Right renal cortex interstitium (tissue), 3 donors: Measurements from ENCODE around the gene RBBP8NL. TPM values are rescaled to one million over a fixed set of nuclear protein-coding genes. Genes with fewer than 3 reads are reported as not detected.
"Not testable (repeated sequence)": the region's sequence is repeated elsewhere in the genome, so short reads cannot be mapped to it uniquely, and the experiment has no call there.

Source experiments
- DNase-seq, 3 donors: peaks; one replicate each; pipeline ENCODE4 v3.0.0-alpha.2; 2013; ENCODE audit warnings: low read depth in 3 of 3, low spot score in 2 of 3
- polyA plus RNA-seq, 3 donors: library from polyadenylated mRNA; unstranded; fragments of 120-200 nt; gene quantifications; one replicate each; pipeline ENCODE4 v1.2.1, GENCODE V29; 2013; ENCODE audit not compliant: insufficient read length in 3 of 3

Gene RBBP8NL
- polyA plus RNA-seq, 3 donors, result 0.87 to 1.5 (median 1.4) TPM

- no peak for DNase-seq
These were observed 19.1 kb upstream of the RBBP8NL start for GRCh38 chr20:62446481-62446880.

- DNase-seq, result no peak
These were observed 18.4 kb upstream of the RBBP8NL start for GRCh38 chr20:62445553-62446340.

- DNase-seq, result no peak
These were observed 16.9 kb upstream of the RBBP8NL start for GRCh38 chr20:62444286-62444685.

- DNase-seq, result no peak
These were observed 14.7 kb upstream of the RBBP8NL start for GRCh38 chr20:62441987-62442539.

GRCh38 chr20:62439218-62439617 is 11.9 kb upstream of the RBBP8NL start:
- DNase-seq, result no peak

- DNase-seq, result no peak
These were observed 10.6 kb upstream of the RBBP8NL start for GRCh38 chr20:62437927-62438326.

GRCh38 chr20:62437496-62437895 is 10.2 kb upstream of the RBBP8NL start:
- no peak for DNase-seq

- DNase-seq, result no peak
These were observed 9.4 kb upstream of the RBBP8NL start for GRCh38 chr20:62436692-62437091.

GRCh38 chr20:62433658-62434497 is 6.5 kb upstream of the RBBP8NL start:
- DNase-seq, result no peak

- DNase-seq, result no peak
These were observed 3.6 kb upstream of the RBBP8NL start for GRCh38 chr20:62430866-62431447.

- no peak for DNase-seq
These were observed 3.0 kb upstream of the RBBP8NL start for GRCh38 chr20:62430311-62430853.

GRCh38 chr20:62429455-62430310 is 2.3 kb upstream of the RBBP8NL start:
- DNase-seq, result no peak

GRCh38 chr20:62428396-62429295 is 1.3 kb upstream of the RBBP8NL start:
- no peak for DNase-seq

GRCh38 chr20:62428002-62428372 is 648 bp upstream of the RBBP8NL start:
- no peak for DNase-seq

- no peak for DNase-seq
These were observed 624 bp downstream of the RBBP8NL start for GRCh38 chr20:62426699-62427131.

GRCh38 chr20:62426059-62426348 is 1.3 kb downstream of the RBBP8NL start:
- not testable (repeated sequence) for DNase-seq

GRCh38 chr20:62425281-62426058 is 1.9 kb downstream of the RBBP8NL start:
- no peak for DNase-seq
